H1 (cell line): ENCODE measurements around the gene NOXO1. TPM values are rescaled to one million over a fixed set of nuclear protein-coding genes. Genes with fewer than 3 reads are reported as not detected.

Source experiments
- CBX8 ChIP-seq: fragments of 300-800, 300-1000 bp; sonication (generic); IDR thresholded peaks from 2 replicates; pipeline ENCODE4 v1.7.1; 2016; ENCODE audit warnings: low read depth, low read length, borderline replicate concordance
- EZH2 ChIP-seq: fragments of 200-600 bp; sonication (generic); IDR thresholded peaks from 2 replicates; pipeline ENCODE4 v1.7.1; 2012; ENCODE audit warnings: low read depth, mild to moderate bottlenecking, moderate library complexity, low read length, inconsistent platforms; ENCODE audit not compliant: severe bottlenecking
- FOSL1 ChIP-seq: IDR thresholded peaks from 2 replicates; pipeline ENCODE4 v1.6.1; 2011; ENCODE audit warnings: mild to moderate bottlenecking, low read depth, low read length, moderate library complexity; ENCODE audit not compliant: insufficient read depth
- GTF2F1 ChIP-seq: IDR thresholded peaks from 2 replicates; pipeline ENCODE4 v1.6.1; 2012; ENCODE audit warnings: low read depth, low read length, improper control_type of control experiment, borderline replicate concordance
- MAFK ChIP-seq: IDR thresholded peaks from 2 replicates; pipeline ENCODE4 v1.6.1; 2012; ENCODE audit warnings: low read depth, mild to moderate bottlenecking, improper control_type of control experiment, low read length
- SIX5 ChIP-seq: IDR thresholded peaks from 2 replicates; pipeline ENCODE4 v1.6.1; 2011; ENCODE audit warnings: mild to moderate bottlenecking, low read depth, low read length
- SP4 ChIP-seq: IDR thresholded peaks from 2 replicates; pipeline ENCODE4 v1.6.1; 2012; ENCODE audit warnings: low read length, inconsistent platforms
- SUZ12 ChIP-seq: fragments of 200-600 bp; sonication (generic); IDR thresholded peaks from 2 replicates; pipeline ENCODE4 v1.6.1; 2012; ENCODE audit warnings: mild to moderate bottlenecking, inconsistent platforms, low read length, moderate library complexity, mixed read lengths
- TAF7 ChIP-seq: optimal IDR thresholded peaks from 2 replicates; pipeline ENCODE3; 2011; ENCODE audit warnings: low read depth, mild to moderate bottlenecking, inconsistent platforms, low read length, moderate library complexity, borderline replicate concordance
- TCF12 ChIP-seq: IDR thresholded peaks from 2 replicates; pipeline ENCODE4 v1.6.1; 2011; ENCODE audit warnings: low read depth, mild to moderate bottlenecking, low read length
- polyA plus RNA-seq, 7 experiments: library from polyadenylated mRNA; depleted of rRNA in 3 of 7; stranded (reverse) in 5 of 7; unstranded in 2 of 7; fragments of >200 nt in 5 of 7; fragments of 200-250 nt in 2 of 7; gene quantifications; 1 replicate in 5 of 7; 2 replicates in 1 of 7; 4 replicates in 1 of 7; pipeline versions ENCODE4 v1.2.1 to v1.2.3, GENCODE V29; 2011 to 2013; ENCODE audit warnings: missing spikeins in 2 of 7, mixed read lengths in 2 of 7
- total RNA-seq: library from RNA; stranded (reverse); fragmentation: NEBNext Ultra II Directional; extraction: Animal tissue kit (Norgen Biotek cat#: 25700); gene quantifications from 2 replicates; pipeline ENCODE4 v1.2.1, GENCODE V29; 2021
- TF ChIP-seq, protein P1 (sequence below): fragments of 300-600 bp; sonication (generic); IDR thresholded peaks from 2 replicates; pipeline ENCODE4 v1.7.1; 2012; ENCODE audit warnings: low read length, moderate library complexity, mild to moderate bottlenecking, inconsistent platforms; ENCODE audit not compliant: insufficient replicate concordance

NOXO1 gene
- total and polyA plus RNA-seq, 2 of the 8 experiments (the other 6 are each of a cell fraction or from before 2014, with no cell fraction given), result 1.3 to 2.5 TPM

DNA sequence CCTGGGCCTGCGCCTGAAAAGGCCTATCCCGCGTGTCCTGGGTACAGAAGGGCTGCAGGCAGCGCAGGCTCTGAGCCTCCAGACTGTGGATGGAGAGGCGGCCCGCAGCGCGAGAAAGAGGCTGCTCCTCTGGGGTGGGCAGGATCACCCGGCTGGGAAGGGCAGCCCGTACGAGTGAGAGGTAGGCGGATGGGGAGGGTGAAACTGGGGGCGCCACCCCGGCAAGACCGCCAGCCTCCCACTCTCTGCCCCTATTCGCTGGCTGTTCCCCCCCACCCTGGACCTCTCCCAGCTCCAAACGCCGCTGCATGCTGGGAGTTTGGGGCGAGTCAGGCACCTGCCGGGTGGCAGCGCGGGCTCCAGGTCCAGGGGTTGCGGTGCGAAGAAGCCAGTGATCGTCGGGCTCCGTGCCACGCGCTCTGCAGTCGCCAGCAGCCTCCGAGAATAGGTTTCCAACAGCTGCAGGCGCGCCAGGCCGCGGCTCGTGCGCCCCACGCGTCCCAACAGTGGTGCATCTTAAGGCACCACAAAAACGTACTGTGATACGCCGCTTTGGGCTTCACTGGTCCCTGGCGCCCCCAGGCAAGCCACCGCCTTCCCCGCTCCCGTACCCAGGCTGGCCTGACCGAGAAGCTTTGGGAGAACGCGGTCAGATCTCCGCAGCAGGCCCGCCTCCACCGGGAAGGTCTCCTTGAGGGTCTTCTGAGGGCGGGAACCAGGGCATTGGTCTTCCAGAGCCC is 1.1 kb downstream of the NOXO1 start (continued):
- TF ChIP-seq, protein P1, sequence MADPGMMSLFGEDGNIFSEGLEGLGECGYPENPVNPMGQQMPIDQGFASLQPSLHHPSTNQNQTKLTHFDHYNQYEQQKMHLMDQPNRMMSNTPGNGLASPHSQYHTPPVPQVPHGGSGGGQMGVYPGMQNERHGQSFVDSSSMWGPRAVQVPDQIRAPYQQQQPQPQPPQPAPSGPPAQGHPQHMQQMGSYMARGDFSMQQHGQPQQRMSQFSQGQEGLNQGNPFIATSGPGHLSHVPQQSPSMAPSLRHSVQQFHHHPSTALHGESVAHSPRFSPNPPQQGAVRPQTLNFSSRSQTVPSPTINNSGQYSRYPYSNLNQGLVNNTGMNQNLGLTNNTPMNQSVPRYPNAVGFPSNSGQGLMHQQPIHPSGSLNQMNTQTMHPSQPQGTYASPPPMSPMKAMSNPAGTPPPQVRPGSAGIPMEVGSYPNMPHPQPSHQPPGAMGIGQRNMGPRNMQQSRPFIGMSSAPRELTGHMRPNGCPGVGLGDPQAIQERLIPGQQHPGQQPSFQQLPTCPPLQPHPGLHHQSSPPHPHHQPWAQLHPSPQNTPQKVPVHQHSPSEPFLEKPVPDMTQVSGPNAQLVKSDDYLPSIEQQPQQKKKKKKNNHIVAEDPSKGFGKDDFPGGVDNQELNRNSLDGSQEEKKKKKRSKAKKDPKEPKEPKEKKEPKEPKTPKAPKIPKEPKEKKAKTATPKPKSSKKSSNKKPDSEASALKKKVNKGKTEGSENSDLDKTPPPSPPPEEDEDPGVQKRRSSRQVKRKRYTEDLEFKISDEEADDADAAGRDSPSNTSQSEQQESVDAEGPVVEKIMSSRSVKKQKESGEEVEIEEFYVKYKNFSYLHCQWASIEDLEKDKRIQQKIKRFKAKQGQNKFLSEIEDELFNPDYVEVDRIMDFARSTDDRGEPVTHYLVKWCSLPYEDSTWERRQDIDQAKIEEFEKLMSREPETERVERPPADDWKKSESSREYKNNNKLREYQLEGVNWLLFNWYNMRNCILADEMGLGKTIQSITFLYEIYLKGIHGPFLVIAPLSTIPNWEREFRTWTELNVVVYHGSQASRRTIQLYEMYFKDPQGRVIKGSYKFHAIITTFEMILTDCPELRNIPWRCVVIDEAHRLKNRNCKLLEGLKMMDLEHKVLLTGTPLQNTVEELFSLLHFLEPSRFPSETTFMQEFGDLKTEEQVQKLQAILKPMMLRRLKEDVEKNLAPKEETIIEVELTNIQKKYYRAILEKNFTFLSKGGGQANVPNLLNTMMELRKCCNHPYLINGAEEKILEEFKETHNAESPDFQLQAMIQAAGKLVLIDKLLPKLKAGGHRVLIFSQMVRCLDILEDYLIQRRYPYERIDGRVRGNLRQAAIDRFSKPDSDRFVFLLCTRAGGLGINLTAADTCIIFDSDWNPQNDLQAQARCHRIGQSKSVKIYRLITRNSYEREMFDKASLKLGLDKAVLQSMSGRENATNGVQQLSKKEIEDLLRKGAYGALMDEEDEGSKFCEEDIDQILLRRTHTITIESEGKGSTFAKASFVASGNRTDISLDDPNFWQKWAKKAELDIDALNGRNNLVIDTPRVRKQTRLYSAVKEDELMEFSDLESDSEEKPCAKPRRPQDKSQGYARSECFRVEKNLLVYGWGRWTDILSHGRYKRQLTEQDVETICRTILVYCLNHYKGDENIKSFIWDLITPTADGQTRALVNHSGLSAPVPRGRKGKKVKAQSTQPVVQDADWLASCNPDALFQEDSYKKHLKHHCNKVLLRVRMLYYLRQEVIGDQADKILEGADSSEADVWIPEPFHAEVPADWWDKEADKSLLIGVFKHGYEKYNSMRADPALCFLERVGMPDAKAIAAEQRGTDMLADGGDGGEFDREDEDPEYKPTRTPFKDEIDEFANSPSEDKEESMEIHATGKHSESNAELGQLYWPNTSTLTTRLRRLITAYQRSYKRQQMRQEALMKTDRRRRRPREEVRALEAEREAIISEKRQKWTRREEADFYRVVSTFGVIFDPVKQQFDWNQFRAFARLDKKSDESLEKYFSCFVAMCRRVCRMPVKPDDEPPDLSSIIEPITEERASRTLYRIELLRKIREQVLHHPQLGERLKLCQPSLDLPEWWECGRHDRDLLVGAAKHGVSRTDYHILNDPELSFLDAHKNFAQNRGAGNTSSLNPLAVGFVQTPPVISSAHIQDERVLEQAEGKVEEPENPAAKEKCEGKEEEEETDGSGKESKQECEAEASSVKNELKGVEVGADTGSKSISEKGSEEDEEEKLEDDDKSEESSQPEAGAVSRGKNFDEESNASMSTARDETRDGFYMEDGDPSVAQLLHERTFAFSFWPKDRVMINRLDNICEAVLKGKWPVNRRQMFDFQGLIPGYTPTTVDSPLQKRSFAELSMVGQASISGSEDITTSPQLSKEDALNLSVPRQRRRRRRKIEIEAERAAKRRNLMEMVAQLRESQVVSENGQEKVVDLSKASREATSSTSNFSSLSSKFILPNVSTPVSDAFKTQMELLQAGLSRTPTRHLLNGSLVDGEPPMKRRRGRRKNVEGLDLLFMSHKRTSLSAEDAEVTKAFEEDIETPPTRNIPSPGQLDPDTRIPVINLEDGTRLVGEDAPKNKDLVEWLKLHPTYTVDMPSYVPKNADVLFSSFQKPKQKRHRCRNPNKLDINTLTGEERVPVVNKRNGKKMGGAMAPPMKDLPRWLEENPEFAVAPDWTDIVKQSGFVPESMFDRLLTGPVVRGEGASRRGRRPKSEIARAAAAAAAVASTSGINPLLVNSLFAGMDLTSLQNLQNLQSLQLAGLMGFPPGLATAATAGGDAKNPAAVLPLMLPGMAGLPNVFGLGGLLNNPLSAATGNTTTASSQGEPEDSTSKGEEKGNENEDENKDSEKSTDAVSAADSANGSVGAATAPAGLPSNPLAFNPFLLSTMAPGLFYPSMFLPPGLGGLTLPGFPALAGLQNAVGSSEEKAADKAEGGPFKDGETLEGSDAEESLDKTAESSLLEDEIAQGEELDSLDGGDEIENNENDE, result no peak
- TF ChIP-seq TAF7 (no peak), CBX8 (no peak), FOSL1 (no peak), MAFK (no peak), SIX5 (no peak), EZH2 (no peak), GTF2F1 (no peak), SUZ12 (no peak), SP4 (no peak), TCF12 (no peak)
